Epithelial cell of esophagus (primary cell): ENCODE results near the gene SUN2.

Experiments
- DNase-seq: peaks from one replicate; pipeline ENCODE4 v3.0.0; 2010; ENCODE audit warnings: low read depth
- H3K4me3 ChIP-seq: 2 replicates; pipeline ENCODE4 v1.5.1; 2011; ENCODE audit warnings: mild to moderate bottlenecking, low read length, control low read depth
- TF ChIP-seq, protein P1 (sequence below): IDR thresholded peaks from 2 replicates; pipeline ENCODE4 v1.5.1; 2011; ENCODE audit warnings: low read depth, mild to moderate bottlenecking, low read length, control low read depth, inconsistent platforms; ENCODE audit not compliant: insufficient read depth; ENCODE audit errors: missing control alignments

The SUN2 gene

DNA sequence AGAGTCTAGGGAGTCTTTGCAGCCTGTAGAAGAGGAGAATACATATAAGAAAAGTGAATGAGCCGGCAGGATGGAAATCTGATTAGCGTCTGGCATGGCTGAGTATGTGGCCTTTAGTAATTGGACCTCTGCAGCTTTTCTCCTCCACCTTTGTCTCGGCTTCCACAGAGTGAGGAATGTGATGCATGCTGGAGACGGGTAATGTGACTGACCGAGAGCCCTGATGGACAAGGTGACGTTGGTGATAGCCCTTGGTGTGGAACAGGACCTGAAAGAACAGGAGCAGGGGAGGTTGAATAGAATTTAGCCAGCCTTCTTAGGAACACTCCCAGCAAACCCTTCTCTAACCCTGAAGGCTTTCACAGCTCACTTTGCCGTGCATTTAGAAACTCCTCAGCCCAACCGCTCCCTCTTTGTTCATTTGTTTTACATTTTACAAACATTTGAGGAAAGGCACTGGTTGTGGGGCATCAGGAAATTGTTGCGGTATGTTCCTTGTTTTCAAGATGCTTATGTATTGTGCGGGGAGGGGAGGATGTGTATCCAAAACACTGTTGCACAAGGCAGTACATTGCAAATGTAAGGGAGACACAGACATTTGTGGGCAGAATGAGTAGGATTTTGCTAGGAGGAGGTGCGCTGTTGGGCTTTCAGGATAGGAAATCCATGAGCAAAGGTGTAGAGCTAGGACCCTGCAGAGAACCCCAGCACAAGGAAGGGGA, 43.2 kb downstream of the SUN2 start:
- TF ChIP-seq, protein P1, sequence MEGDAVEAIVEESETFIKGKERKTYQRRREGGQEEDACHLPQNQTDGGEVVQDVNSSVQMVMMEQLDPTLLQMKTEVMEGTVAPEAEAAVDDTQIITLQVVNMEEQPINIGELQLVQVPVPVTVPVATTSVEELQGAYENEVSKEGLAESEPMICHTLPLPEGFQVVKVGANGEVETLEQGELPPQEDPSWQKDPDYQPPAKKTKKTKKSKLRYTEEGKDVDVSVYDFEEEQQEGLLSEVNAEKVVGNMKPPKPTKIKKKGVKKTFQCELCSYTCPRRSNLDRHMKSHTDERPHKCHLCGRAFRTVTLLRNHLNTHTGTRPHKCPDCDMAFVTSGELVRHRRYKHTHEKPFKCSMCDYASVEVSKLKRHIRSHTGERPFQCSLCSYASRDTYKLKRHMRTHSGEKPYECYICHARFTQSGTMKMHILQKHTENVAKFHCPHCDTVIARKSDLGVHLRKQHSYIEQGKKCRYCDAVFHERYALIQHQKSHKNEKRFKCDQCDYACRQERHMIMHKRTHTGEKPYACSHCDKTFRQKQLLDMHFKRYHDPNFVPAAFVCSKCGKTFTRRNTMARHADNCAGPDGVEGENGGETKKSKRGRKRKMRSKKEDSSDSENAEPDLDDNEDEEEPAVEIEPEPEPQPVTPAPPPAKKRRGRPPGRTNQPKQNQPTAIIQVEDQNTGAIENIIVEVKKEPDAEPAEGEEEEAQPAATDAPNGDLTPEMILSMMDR, result no peak
- no peak overlapping the region for H3K4me3 ChIP-seq
- DNase-seq, result no peak

DNA sequence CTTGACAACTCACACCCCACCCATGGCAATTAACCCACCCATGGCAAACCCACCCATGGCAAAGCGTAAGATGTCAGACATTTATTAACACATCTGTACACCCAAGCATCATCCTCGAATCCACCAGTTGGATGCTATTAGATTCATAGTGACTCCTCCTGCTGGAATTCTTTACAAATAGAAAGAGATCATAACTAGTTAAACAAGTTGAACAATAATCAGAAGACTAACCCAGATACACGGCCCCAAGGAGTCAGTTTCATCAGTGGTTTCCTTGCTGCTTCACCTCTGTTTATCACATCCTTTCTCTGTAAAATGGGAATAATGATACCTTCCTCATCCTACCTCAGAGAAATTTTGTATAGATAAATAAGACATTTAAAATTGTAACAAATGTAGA, 44.9 kb downstream of the SUN2 start:
- DNase-seq, result peak; percentile 74
- H3K4me3 ChIP-seq, result no peak overlapping the region
- TF ChIP-seq, protein P1, result no peak

DNA sequence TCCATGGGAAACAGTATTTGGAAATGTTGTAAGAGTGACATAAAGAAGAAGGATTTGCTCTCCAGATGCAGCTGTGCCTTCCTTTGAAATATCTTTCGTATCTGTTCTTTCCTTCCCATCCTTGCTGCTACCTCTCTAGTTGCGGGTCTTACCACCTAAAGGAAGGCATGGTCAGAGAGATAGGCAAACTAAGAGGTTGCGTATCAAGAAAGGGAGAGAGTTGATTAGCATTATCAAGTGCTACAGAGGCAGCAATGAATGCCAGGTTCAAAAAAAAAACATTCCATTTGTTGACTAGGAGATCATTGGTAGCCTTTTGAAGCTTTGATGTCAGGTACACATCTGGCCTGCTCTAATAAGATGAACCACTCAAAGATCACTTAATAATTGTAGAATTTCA, 45.4 kb downstream of the SUN2 start:
- no peak for DNase-seq
- no peak overlapping the region for H3K4me3 ChIP-seq
- TF ChIP-seq, protein P1, result no peak

DNA sequence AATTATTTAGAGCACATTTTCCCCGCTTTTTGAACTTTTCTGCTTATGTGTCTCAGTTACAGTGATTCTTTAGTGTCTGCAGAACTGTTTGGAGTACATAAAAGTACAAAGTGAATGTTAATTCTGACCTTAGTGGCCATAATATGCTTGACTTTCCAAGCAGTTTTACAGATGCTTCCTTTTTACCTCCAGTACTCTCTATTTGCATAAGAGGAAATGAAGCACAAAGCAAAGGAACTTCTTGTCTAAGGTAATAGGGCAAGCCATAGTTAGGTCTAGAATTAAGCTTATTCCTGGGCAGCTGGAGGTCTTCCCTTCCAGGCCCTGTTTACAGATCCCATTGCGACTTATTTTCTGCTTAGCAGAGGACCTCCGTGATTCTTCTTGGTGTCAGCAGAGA, 46.5 kb downstream of the SUN2 start:
- TF ChIP-seq, protein P1, result no peak
- DNase-seq, result no peak
- H3K4me3 ChIP-seq, result no peak overlapping the region

DNA sequence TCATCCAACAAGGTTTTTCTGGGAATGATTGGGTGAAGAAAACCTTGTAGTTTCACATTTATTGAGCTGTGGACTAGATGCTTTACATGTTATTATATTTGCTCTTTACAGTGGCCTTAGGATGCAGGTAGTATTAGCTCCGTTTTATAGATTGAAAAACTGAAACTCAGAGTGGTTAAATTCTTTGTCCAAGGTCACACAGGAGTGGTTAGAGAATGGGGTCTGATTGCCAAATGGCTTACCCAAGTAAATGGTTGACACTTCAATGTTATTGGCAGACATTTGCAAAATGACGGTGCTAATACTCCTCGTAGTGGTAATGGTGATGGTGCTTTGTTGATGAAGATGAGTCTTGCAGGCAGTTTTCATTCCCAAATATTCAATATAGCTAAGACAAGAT, 47.8 kb downstream of the SUN2 start:
- DNase-seq, result no peak
- H3K4me3 ChIP-seq, result no peak overlapping the region
- TF ChIP-seq, protein P1, result no peak

DNA sequence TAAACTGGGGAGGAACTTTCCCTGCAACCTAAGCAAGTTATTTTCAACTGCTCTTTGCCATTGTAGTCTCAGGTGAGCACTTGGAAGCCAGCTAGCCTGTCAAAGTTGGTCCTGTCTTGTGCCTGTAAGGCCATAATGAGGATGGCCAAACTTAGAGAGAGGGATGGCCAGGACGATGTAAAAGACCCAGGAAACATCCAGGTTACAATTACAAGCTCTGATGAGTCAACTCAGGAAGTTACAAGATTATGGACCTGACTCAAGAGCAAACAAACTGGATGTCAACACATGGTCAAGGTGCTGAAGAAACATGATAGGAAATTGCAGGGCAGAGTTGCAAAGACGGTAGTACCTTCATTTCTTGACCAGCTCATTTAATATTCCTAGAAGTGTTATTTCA, 48.5 kb downstream of the SUN2 start:
- H3K4me3 ChIP-seq, result peak overlapping the region; percentile 68
- peak; percentile 86 for DNase-seq
- TF ChIP-seq, protein P1, result no peak

DNA sequence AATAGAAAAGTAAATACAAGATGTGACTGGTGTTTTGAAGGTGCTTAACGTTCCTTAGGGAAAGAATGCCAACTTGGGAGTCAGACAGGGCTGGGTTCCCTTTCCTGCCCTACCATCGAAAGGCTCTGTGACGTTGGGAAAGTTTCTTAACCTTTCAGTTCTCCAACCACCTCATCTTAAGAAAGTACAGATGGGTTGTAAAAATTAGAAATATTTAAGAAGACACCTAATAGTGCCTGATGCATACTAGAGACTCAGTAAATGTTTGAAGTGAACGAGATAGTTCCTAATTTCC, 49.0 kb downstream of the SUN2 start:
- peak overlapping the region; percentile 68 for H3K4me3 ChIP-seq
- DNase-seq, result peak; percentile 42
- TF ChIP-seq, protein P1, result no peak
